GM13976 (cell line): ENCODE measurements around the gene UCKL1.

Experiments used
- DNase-seq: peaks from one replicate; pipeline ENCODE4 v3.0.0; 2012; ENCODE audit warnings: low spot score
- CTCF ChIP-seq: IDR thresholded peaks from 2 replicates; pipeline ENCODE4 v1.5.1; 2012; ENCODE audit warnings: borderline replicate concordance, mild to moderate bottlenecking; ENCODE audit not compliant: insufficient read depth; ENCODE audit errors: extremely low read depth, missing control alignments, control extremely low read depth
- in situ Hi-C: fragments of 300-500 bp; cut with MboI; formaldehyde crosslinking; loops from one replicate; pipeline ENCODE4 v1.12.0; 2022; ENCODE audit warnings: low sequenced_read_pairs, mixed read lengths, inconsistent platforms; ENCODE audit not compliant: unreplicated experiment

UCKL1 gene

DNA sequence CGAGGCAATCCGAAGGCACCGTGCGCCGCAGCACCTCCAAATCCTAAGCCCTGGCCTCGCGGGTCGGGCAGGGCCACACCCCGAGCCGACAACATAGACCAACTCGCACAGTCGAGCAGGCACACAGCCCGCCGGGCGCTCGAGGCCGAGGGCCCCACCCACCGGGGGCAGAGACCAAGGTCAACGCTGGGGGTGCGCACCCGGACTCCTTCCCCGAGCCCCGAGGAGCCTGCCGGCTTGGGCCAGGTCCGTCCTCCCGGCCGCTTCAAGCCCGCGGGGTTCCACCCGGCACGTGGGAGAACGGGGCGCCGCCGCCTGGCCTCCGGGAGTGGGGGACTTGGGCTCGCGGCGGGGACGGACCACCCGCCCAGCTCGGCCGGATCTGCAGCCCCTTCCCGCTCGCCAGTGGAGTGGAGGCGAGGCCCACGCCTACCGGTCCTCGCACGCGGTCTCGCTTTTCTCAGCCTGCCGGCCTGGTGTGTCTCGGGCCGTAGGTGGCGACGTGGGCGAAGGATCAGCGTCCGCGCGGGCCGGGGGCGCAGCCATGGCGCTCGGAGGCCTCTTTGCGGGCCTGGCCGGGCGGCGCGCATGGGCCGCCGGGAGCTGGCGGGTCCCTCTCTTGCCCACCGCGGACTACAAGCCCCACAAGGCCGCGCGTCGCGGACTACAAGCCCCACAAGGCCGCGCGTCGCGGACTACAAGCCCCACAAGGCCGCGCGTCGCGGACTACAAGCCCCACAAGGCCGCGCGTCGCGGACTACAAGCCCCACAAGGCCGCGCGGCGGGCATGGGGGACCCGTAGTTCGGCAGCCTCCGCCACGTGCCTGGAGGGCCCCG is at the start of gene UCKL1:
Gene UCKL1, minus strand, starts transcription at position 590 of the 837 bp plus-strand sequence. Its CDS starts 44 bp downstream, at position 546.
- peak; percentile 93 for DNase-seq
- in situ Hi-C loops: no loop called here
- TF ChIP-seq CTCF: no peak

- no peak for DNase-seq
- no peak for TF ChIP-seq CTCF
- in situ Hi-C loops: no loop called here
Observed at GRCh38 chr20:64005394-64005793, 49.2 kb upstream of the UCKL1 start.

- TF ChIP-seq CTCF: no peak
- in situ Hi-C loops: no loop called here
- DNase-seq: no peak
Observed at GRCh38 chr20:64003960-64004725, 47.9 kb upstream of the UCKL1 start.

DNA sequence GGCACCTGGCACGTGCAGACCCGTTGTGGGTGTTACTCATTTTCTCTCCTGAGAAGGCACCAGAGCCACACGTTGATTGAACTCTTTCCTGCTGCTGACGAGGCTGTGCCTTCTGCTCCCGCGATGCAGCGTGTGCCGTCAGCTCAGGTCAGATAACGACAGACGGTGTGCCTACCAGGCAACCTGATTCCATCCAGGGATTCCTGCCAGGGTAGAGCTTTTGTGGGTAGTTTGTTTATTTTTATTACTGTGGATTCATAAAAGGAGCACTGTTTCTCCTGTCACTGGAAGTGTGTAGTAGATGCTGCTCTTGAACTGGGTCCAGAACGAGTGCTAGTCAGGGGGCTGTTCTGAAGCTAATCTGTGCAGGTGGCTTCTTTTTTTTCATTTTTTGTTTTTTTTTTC is 45.4 kb upstream of the UCKL1 start:
- DNase-seq: no peak
- in situ Hi-C loops: no loop called here
- no peak for TF ChIP-seq CTCF

- in situ Hi-C loops: no loop called here
- DNase-seq: no peak
- no peak for TF ChIP-seq CTCF
Observed at GRCh38 chr20:64000906-64001305, 44.7 kb upstream of the UCKL1 start.

DNA sequence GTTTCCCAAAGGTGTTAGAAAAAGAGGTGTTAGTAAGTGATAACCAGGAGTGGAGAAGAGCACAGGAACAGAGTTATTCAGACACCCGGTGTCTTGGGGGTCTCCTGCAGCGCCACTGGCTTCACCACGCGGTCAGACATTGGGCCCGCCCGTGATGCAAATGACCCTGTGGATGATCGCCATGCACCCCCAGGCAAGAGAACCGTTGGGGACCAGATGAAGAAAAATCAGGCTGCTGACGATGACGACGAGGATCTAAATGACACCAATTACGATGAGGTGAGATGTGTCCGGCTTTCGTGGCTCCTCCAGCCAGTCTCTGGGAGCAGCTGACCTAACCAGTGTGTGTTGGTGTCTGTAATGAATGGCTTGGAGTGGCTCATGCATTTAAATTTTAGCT is 26.7 kb upstream of the UCKL1 start:
- no peak for TF ChIP-seq CTCF
- in situ Hi-C loops: no loop called here
- DNase-seq: no peak
